Thymus (tissue), 11 donors: ENCODE data around the gene EPHB1. TPM values are rescaled to one million over a fixed set of nuclear protein-coding genes. Genes with fewer than 3 reads are reported as not detected.

Experiments used
- DNase-seq, 9 donors: peaks; one replicate each; pipeline ENCODE4 v3.0.0-alpha.2; 2013; ENCODE audit warnings: low spot score in 9 of 9, low read depth in 6 of 9, missing footprints in 1 of 9
- H3K27ac ChIP-seq, 2 donors: one replicate each; pipeline ENCODE4 v1.5.1; 2013; ENCODE audit warnings: control low read depth in 1 of 2, low read depth in 1 of 2, low read length in 1 of 2, mild to moderate bottlenecking in 1 of 2, moderate library complexity in 1 of 2
- H3K27me3 ChIP-seq, 2 donors: one replicate each; pipeline ENCODE4 v1.5.1; 2013; ENCODE audit warnings: low read length in 1 of 2; ENCODE audit not compliant: control insufficient read depth in 2 of 2, insufficient read depth in 1 of 2
- H3K36me3 ChIP-seq, 2 donors: one replicate each; pipeline ENCODE4 v1.5.1; 2013; ENCODE audit warnings: low read length in 1 of 2, mild to moderate bottlenecking in 1 of 2, moderate library complexity in 1 of 2; ENCODE audit not compliant: control insufficient read depth in 2 of 2, insufficient read depth in 2 of 2
- H3K4me1 ChIP-seq, 2 donors: one replicate each; pipeline ENCODE4 v1.5.1; 2013; ENCODE audit warnings: low read length in 2 of 2; ENCODE audit not compliant: control insufficient read depth in 2 of 2, insufficient read depth in 2 of 2
- H3K4me3 ChIP-seq, 2 donors: one replicate each; pipeline ENCODE4 v1.5.1; 2013; ENCODE audit warnings: low read length in 2 of 2, control low read depth in 1 of 2, mild to moderate bottlenecking in 1 of 2
- H3K9me3 ChIP-seq, 2 donors: one replicate each; pipeline ENCODE4 v1.5.1; 2013; ENCODE audit warnings: low read length in 1 of 2, mild to moderate bottlenecking in 1 of 2; ENCODE audit not compliant: control insufficient read depth in 2 of 2, insufficient read depth in 1 of 2
- WGBS: extraction: QIAGEN DNeasy Blood & Tissue Kit; methylation state at CpG from one replicate; pipeline ENCODE4 v1.1.7; 2013; 5-methylcytosine and 5-hydroxymethylcytosine counted together
- polyA plus RNA-seq: library from polyadenylated mRNA; stranded (reverse); fragments of 200-250 nt; gene quantifications from one replicate; pipeline ENCODE4 v1.2.3, GENCODE V29; 2013
- total RNA-seq: library from RNA; stranded (reverse); fragments of 120-200 nt; gene quantifications from one replicate; pipeline ENCODE4 v1.2.4, GENCODE V29; 2013
- donor health status: healthy.

Gene EPHB1
- total and polyA plus RNA-seq, 2 donors: 0.46 to 0.66 TPM

DNA sequence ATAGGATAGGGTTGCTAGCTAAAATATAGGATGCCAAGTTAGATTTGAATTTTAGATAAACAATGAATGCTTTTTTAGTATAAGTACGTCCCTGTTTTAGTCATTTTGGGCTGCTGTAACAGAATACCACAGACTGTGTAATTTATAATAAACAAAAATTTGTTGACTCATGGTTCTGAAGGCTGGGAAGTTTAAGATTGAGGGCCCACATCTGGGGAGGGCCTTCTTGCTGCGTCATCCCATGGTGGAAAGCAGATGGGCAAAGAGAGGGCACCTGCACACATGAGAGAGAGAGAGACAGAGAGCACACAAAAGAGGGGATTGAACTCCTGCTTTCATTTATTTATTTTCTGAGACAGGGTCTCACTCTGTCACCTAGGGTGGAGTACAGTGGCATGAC is 246.5 kb downstream of the EPHB1 start:
- no peak for DNase-seq

DNA sequence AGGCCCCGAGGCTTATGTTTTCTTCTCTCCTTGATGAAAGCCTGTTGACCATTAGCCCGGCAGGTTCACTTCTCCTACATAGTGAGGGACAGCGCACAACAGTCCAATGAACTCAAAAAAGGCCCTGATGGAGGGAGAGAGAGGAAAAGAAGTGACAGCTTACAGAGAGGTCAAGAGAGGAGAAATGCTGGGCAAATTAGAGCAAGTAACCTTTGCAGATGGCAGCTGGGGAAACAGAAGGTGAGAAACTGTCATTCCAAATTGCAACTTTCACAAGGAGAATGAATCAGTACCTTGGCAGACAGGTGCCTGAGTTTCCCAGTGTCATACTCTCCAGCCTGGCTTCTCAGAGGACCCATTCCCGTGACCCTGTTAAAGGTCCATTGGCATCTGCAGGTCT is 252.0 kb downstream of the EPHB1 start:
- no peak overlapping the region for H3K4me3 ChIP-seq
- H3K36me3 ChIP-seq: no peaks in the 10 kb centered on the region
- H3K9me3 ChIP-seq: no peaks in the 10 kb centered on the region
- DNase-seq: no peak
- no peaks in the 10 kb centered on the region for H3K27me3 ChIP-seq
- 97% methylated on average over 4 of the region's 4 CpGs for WGBS
- no peak overlapping the region for H3K27ac ChIP-seq
- no peaks in the 10 kb centered on the region for H3K4me1 ChIP-seq

More for the DNA sequence above, 246.5 kb downstream of the EPHB1 start:
- no peaks in the 10 kb centered on the region for H3K36me3 ChIP-seq
- H3K4me1 ChIP-seq: no peaks in the 10 kb centered on the region
- H3K9me3 ChIP-seq: no peaks in the 10 kb centered on the region
- no peak overlapping the region for H3K4me3 ChIP-seq
- H3K27me3 ChIP-seq: no peaks in the 10 kb centered on the region
- no peak overlapping the region for H3K27ac ChIP-seq
- 23% methylated on average over 2 of the region's 2 CpGs for WGBS

DNA sequence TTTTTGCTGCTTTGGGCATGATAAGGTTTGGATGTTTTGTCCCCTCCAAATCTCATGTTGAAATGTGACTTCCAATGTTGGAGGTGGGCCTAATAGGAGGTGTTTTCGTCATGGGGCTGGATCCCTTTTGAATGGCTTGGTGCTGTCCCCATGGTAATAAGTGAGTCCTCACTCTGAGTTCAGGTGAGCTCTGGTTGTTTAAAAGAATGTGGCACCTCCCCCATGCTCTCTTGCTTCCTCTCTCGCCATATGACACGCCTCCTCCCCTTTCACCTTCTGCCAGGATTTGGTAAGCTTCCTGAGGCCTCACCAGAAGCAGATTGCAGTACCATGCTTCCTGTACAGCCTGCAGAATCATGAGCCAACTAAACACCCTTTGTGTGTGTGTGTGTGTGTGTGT is 255.5 kb downstream of the EPHB1 start:
- H3K9me3 ChIP-seq: no peaks in the 10 kb centered on the region
- no peak overlapping the region for H3K27ac ChIP-seq
- WGBS: 92% methylated on average over 3 of the region's 3 CpGs
- H3K27me3 ChIP-seq: no peaks in the 10 kb centered on the region
- no peak for DNase-seq
- no peaks in the 10 kb centered on the region for H3K4me1 ChIP-seq
- no peak overlapping the region for H3K4me3 ChIP-seq
- H3K36me3 ChIP-seq: no peaks in the 10 kb centered on the region

DNA sequence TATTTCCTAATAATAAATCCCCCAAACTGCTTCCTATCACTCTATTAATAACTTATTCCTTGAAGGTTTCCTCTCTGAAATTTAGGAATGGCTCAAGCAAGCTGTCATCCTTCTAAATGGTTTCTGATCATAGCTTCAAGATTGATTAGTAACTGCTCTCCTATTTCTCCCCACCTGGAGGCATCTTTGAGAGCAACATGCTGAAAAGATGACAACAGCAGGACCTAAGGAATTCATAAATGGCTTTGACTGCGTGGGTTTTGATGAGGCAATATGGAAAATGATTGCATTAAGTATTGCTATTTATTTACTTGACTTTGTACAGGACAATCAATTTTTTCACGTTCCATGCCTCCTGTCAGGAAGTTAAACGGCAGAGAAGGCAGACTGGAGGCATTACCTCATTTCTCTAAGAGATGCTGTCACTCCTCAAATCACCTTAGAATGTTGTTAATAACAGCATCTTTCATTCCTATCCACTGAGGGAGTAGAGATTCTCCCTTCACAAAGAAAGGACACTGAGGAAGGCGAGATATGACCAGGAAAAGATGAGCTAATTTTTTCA is 256.4 kb downstream of the EPHB1 start:
- no peaks in the 10 kb centered on the region for H3K36me3 ChIP-seq
- no peak for DNase-seq
- WGBS: 91% methylated on average over 4 of the region's 4 CpGs
- no peaks in the 10 kb centered on the region for H3K4me1 ChIP-seq
- H3K4me3 ChIP-seq: no peak overlapping the region
- H3K27me3 ChIP-seq: no peaks in the 10 kb centered on the region
- no peak overlapping the region for H3K27ac ChIP-seq
- no peaks in the 10 kb centered on the region for H3K9me3 ChIP-seq

DNA sequence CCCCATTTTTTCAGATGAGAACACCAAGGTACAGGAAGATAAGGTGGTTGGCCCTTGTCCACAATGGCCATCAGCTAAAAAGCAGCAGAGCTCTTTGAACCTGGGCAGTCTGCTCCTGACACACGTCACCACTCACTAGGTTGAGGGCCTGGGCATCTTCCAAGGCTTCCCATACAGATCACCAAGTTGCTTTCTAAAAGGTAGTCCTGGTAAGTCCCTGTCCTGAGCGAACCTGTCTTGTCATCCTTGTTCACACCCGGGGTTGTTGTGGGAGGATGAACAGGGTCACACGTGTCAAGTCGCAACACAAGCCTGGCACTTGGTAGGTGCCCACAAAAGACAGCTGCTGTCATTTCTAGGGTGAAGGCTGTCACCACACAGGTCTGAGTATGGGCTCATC is 260.4 kb downstream of the EPHB1 start:
- Histone ChIP-seq H3K27me3 (no peaks in the 10 kb centered on the region), H3K4me3 (no peak overlapping the region), H3K4me1 (no peaks in the 10 kb centered on the region), H3K27ac (no peak overlapping the region), H3K36me3 (no peaks in the 10 kb centered on the region), H3K9me3 (peaks cover 0 to 1% of the 10 kb centered on the region in 2 donors)
- WGBS: 95% methylated on average over 5 of the region's 5 CpGs
- no peak for DNase-seq

DNA sequence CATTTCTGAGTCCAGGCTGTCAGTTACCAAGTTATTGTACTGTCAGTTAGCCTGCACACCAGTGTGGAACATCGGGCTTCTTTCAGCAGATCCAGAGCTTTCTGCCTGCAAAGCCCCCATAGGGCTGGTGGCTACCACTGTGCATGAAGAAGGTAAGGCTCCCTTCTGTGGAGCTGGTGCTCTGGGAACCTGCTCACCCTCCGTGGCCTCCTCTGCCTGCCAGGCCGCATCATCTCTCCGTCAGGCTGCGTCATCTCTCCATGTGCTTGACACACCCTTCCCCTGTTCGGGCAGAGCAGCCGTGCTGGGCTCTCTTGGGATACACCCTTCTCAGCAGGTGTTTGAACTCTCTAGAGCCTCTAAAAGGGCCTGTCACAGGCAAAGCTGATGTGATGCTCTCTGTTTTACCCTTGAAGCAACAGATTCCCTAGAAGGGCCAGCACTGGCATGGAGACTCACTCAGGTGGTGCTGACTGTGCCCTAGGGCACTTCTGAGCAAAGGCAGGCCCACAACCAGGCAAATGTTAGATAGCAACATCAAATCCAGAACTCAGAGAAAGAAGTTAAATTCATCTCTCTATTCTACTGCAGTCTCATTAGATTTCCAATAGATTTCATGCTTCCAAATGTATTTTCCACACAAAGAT is 261.1 kb downstream of the EPHB1 start:
- Histone ChIP-seq H3K27me3 (no peaks in the 10 kb centered on the region), H3K4me1 (no peaks in the 10 kb centered on the region), H3K9me3 (peaks cover 0 to 1% of the 10 kb centered on the region in 2 donors), H3K4me3 (no peak overlapping the region), H3K27ac (no peak overlapping the region), H3K36me3 (no peaks in the 10 kb centered on the region)
- DNase-seq: no peak
- WGBS: 90% methylated on average over 7 of the region's 7 CpGs

DNA sequence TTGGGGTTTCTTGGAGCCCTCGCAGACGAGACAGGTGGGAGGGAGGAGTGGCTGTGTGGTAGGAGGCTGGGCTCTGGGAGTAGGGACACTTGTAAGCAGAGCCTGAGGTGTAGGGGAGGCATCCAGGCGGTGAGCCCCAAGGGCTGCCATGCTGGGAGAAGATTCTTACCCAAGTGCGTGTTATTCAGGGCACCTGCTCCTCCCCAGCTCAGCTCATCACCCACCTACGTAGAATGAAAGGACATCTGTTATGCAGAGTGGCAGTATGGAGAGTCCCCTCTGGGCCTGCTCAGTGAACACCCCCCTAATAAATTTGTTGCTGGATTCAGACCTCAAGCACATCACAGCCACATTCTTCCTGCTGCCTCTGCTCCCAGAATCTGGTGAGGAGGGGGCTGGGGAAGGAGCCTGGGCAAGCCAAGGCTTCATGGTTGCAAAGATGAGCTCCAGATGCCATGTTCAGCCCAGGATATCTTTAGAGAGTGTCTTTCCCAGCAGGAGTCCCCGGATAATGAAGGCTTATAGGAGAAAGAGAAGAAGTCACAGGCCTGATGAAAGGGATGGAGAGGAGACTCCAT is 261.8 kb downstream of the EPHB1 start:
- Histone ChIP-seq H3K4me1 (no peaks in the 10 kb centered on the region), H3K27me3 (no peaks in the 10 kb centered on the region), H3K27ac (no peak overlapping the region), H3K9me3 (peaks cover 0 to 1% of the 10 kb centered on the region in 2 donors), H3K36me3 (no peaks in the 10 kb centered on the region), H3K4me3 (no peak overlapping the region)
- 92% methylated on average over 6 of the region's 6 CpGs for WGBS
- no peak for DNase-seq

DNA sequence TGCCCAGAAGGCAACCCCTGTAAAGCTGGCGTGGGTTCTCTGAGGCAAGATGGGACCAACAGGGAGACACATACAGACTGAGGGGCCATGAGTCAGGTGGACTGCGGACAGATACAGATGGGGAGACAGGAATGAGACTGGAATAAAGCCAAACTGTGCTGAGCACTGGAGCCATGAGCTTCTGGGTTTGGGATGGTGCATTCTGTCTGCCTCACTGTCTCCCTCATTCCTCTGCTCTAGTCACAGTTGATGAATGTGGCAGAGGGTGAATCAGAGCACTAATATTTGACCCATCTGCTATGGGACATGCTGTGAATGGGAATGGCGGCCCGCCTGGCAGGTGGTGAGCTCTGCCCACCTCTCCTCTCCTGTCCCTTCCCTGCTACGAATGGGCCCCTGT is 262.9 kb downstream of the EPHB1 start:
- Histone ChIP-seq H3K27ac (no peak overlapping the region), H3K4me3 (no peak overlapping the region), H3K36me3 (no peaks in the 10 kb centered on the region), H3K4me1 (no peaks in the 10 kb centered on the region), H3K9me3 (peaks cover 0 to 1% of the 10 kb centered on the region in 2 donors), H3K27me3 (no peaks in the 10 kb centered on the region)
- WGBS: 93% methylated on average over 5 of the region's 5 CpGs
- DNase-seq: no peak

DNA sequence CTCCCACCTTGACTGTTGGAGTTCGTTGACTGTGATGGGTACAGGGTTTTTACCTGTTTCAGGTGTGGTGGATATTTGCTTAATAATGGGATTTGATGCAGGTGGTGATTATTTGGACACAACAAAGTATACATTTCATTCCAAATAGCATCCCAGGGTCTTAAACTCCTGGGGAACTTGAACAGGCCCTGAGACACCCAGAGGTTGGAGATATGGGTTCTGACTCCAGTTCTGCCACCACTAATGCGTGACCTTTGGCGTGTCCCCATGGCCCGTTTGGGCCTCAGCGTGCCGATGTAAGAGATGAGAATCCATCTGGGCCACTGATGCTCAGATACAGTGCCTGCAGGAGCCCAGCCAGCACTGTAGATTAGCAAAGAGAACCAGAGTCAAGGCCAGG is 264.5 kb downstream of the EPHB1 start:
- H3K36me3 ChIP-seq: no peaks in the 10 kb centered on the region
- 91% methylated on average over 6 of the region's 6 CpGs for WGBS
- no peak overlapping the region for H3K27ac ChIP-seq
- H3K4me1 ChIP-seq: no peaks in the 10 kb centered on the region
- H3K9me3 ChIP-seq: peaks cover 0 to 1% of the 10 kb centered on the region in 2 donors
- no peak for DNase-seq
- H3K27me3 ChIP-seq: no peaks in the 10 kb centered on the region
- H3K4me3 ChIP-seq: no peak overlapping the region
